ENCODE results near the gene SLC2A13. TPM values are rescaled to one million over a fixed set of nuclear protein-coding genes. Genes with fewer than 3 reads are reported as not detected.

The SLC2A13 gene
- total and polyA plus RNA-seq, 10 of the 15 experiments (the other 5 are each of a cell fraction or from before 2014, with no cell fraction given) = 0.05 to 3.7 (median 0.25) TPM

DNA sequence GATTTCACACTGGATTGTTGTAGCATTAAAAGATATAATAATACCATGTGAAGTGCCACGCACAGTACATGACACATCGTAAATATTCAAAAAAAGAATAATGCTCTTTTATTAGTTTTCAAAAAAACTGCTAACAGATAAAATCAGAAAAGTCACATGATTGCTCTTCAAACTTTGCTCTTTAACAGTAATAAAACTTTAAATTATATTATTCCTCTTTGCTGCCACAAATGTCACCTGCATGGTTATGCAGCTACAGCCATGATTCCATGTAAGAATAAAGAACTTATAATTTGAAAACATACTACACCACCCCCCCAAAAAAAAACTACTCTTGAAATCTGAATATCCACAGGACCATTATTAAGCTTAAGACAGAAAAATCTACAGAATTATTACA lies 90.0 kb downstream of the SLC2A13 start:
- Histone ChIP-seq H3K9ac (ENCODE audit: control insufficient read depth, insufficient read depth, low read length) (no peak overlapping the region), H3K27me3 (replicated peaks in 1 of 2; ENCODE audit: control insufficient read depth in 2 of 2, insufficient read depth in 2 of 2, low read length in 1 of 2) (no peaks in the 10 kb centered on the region), H3K9me3 (replicated peaks; ENCODE audit: control insufficient read depth, insufficient read depth, low read length) (no peaks in the 10 kb centered on the region), H3K4me1 (ENCODE audit: control insufficient read depth, insufficient read depth, low read length) (no peaks in the 10 kb centered on the region), H4K20me1 (ENCODE audit: control insufficient read depth, insufficient read depth) (no peaks in the 10 kb centered on the region), H3K4me2 (ENCODE audit: control insufficient read depth, insufficient read depth) (no peak overlapping the region), H3K79me2 (ENCODE audit: control insufficient read depth, insufficient read depth, low read length) (no peaks in the 10 kb centered on the region), H3K4me3 (no peak overlapping the region), H3K27ac (ENCODE audit: control insufficient read depth, insufficient read depth) (no peak overlapping the region), H3K36me3 (ENCODE audit: control insufficient read depth in 2 of 2, insufficient read depth in 2 of 2, low read length in 1 of 2) (no peaks in the 10 kb centered on the region), H2AFZ (ENCODE audit: control insufficient read depth, low read depth, low read length) (no peak overlapping the region)
- POLR2A ChIA-PET = interaction anchor here (0.6 kb wide), 1 partner anchor 41 kb away, joined by 3 read pairs; no protein-coding TSS in a partner anchor
- SMC1A ChIA-PET (ENCODE audit: uncharacterized antibody, unreplicated experiment) = no interaction called here
- WGBS (ENCODE audit: insufficient coverage, insufficient replicate concordance, low lambda C conversion rate, missing lambda C conversion rate) = 93% methylated on average over 2 of the region's 2 CpGs
- in situ Hi-C loops (cut with MboI) = no loop called here
- BruUV-seq (replicated peaks) = no TSS peak
- ATAC-seq = no peak
- FAIRE-seq = no peak
- DNase-seq (ENCODE audit: low read depth, low spot score) = no peak
- CTCF ChIA-PET = interaction anchor here (0.7 to 2.1 kb wide), 2 partner anchors 92 to 298 kb away, joined by 3 to 12 read pairs; no protein-coding TSS in a partner anchor
- RAD21 ChIA-PET (ENCODE audit: unreplicated experiment) = no interaction called here
- no peak for TF ChIP-seq NFXL1 (IDR thresholded peaks at IDR 0.05; ENCODE audit: borderline replicate concordance)
- TF ChIP-seq MYB (IDR thresholded peaks at IDR 0.05; ENCODE audit: borderline replicate concordance, low read depth, low read length) = no peak
- no peak for TF ChIP-seq POLR2AphosphoS2 (IDR thresholded peaks at IDR 0.05; ENCODE audit: low read depth, low read length)
- TF ChIP-seq, protein P1, sequence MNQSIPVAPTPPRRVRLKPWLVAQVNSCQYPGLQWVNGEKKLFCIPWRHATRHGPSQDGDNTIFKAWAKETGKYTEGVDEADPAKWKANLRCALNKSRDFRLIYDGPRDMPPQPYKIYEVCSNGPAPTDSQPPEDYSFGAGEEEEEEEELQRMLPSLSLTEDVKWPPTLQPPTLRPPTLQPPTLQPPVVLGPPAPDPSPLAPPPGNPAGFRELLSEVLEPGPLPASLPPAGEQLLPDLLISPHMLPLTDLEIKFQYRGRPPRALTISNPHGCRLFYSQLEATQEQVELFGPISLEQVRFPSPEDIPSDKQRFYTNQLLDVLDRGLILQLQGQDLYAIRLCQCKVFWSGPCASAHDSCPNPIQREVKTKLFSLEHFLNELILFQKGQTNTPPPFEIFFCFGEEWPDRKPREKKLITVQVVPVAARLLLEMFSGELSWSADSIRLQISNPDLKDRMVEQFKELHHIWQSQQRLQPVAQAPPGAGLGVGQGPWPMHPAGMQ (IDR thresholded peaks at IDR 0.05; ENCODE audit: borderline replicate concordance) = no peak
- TF ChIP-seq, protein P2, sequence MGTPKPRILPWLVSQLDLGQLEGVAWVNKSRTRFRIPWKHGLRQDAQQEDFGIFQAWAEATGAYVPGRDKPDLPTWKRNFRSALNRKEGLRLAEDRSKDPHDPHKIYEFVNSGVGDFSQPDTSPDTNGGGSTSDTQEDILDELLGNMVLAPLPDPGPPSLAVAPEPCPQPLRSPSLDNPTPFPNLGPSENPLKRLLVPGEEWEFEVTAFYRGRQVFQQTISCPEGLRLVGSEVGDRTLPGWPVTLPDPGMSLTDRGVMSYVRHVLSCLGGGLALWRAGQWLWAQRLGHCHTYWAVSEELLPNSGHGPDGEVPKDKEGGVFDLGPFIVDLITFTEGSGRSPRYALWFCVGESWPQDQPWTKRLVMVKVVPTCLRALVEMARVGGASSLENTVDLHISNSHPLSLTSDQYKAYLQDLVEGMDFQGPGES (IDR thresholded peaks at IDR 0.05) = no peak
- intact Hi-C loops (cut with micrococcal nuclease; ENCODE audit: unreplicated experiment) = no loop called here

All from GM12878 (cell line).